Activated T-cell treated with anti-CD3 and anti-CD28 coated beads, Interleukin-2, amount 50 U/mL, for 1 hour (primary cell): ENCODE data around the gene MAGEF1.

ENCODE experiments used
- DNase-seq: peaks from one replicate; pipeline ENCODE4 v3.0.0-alpha.2; 2020

MAGEF1 gene

GRCh38 chr3:184724699-184725098 is 12.8 kb upstream of the MAGEF1 start:
- no peak for DNase-seq

GRCh38 chr3:184719709-184720108 is 7.8 kb upstream of the MAGEF1 start:
- no peak for DNase-seq

- DNase-seq = no peak
Observed at GRCh38 chr3:184718431-184718830, 6.6 kb upstream of the MAGEF1 start.

- no peak for DNase-seq
Observed at GRCh38 chr3:184717399-184717983, 5.6 kb upstream of the MAGEF1 start.

- no peak for DNase-seq
Observed at GRCh38 chr3:184716622-184717398, 4.9 kb upstream of the MAGEF1 start.

GRCh38 chr3:184715943-184716621 is 4.2 kb upstream of the MAGEF1 start:
- no peak for DNase-seq

- no peak for DNase-seq
Observed at GRCh38 chr3:184713521-184713920, 1.7 kb upstream of the MAGEF1 start.

- no peak for DNase-seq
Observed at GRCh38 chr3:184713040-184713355, 1.1 kb upstream of the MAGEF1 start.

GRCh38 chr3:184712248-184713039 is 580 bp upstream of the MAGEF1 start:
- DNase-seq = no peak

GRCh38 chr3:184710870-184711492 is 883 bp downstream of the MAGEF1 start:
- no peak for DNase-seq

- no peak for DNase-seq
Observed at GRCh38 chr3:184703657-184704056, 8.2 kb downstream of the MAGEF1 start.

GRCh38 chr3:184700759-184701158 is 11.1 kb downstream of the MAGEF1 start:
- no peak for DNase-seq

- no peak for DNase-seq
Observed at GRCh38 chr3:184697845-184698244, 14.0 kb downstream of the MAGEF1 start.

GRCh38 chr3:184696697-184697096 is 15.2 kb downstream of the MAGEF1 start:
- DNase-seq = no peak

- no peak for DNase-seq
Observed at GRCh38 chr3:184694716-184695115, 17.1 kb downstream of the MAGEF1 start.

GRCh38 chr3:184694133-184694665 is 17.7 kb downstream of the MAGEF1 start:
- no peak for DNase-seq

- DNase-seq = no peak
Observed at GRCh38 chr3:184693011-184693975, 18.6 kb downstream of the MAGEF1 start.

GRCh38 chr3:184691397-184692231 is 20.2 kb downstream of the MAGEF1 start:
- DNase-seq = no peak

- no peak for DNase-seq
Observed at GRCh38 chr3:184690192-184690883, 21.5 kb downstream of the MAGEF1 start.

- DNase-seq = no peak
Observed at GRCh38 chr3:184688882-184689271, 23.0 kb downstream of the MAGEF1 start.
